Panc1 (cell line): ENCODE data around the gene BBS9.

Source experiments
- POLR2AphosphoS5 ChIP-seq: IDR thresholded peaks from 2 replicates; pipeline ENCODE4 v1.6.1; 2012; ENCODE audit warnings: mild to moderate bottlenecking, low read depth, low read length, moderate library complexity
- SIN3A ChIP-seq: IDR thresholded peaks from 2 replicates; pipeline ENCODE4 v1.6.1; 2012; ENCODE audit warnings: low read depth, mild to moderate bottlenecking, low read length, moderate library complexity, borderline replicate concordance; ENCODE audit not compliant: insufficient read depth
- TF ChIP-seq, protein P1 (sequence below): fragments of 450-650 bp; IDR thresholded peaks from 2 replicates; pipeline ENCODE4 v1.5.1; 2017; ENCODE audit warnings: mild to moderate bottlenecking
- TF ChIP-seq, protein P2 (sequence below), 2 experiments: IDR thresholded peaks; 2 replicates each; pipeline ENCODE4 v1.6.1; 2011 to 2012; ENCODE audit warnings: low read depth in 2 of 2, control low read depth in 1 of 2, low read length in 1 of 2, mild to moderate bottlenecking in 1 of 2, moderate library complexity in 1 of 2; ENCODE audit not compliant: insufficient read depth in 1 of 2

- TF ChIP-seq, protein P1, sequence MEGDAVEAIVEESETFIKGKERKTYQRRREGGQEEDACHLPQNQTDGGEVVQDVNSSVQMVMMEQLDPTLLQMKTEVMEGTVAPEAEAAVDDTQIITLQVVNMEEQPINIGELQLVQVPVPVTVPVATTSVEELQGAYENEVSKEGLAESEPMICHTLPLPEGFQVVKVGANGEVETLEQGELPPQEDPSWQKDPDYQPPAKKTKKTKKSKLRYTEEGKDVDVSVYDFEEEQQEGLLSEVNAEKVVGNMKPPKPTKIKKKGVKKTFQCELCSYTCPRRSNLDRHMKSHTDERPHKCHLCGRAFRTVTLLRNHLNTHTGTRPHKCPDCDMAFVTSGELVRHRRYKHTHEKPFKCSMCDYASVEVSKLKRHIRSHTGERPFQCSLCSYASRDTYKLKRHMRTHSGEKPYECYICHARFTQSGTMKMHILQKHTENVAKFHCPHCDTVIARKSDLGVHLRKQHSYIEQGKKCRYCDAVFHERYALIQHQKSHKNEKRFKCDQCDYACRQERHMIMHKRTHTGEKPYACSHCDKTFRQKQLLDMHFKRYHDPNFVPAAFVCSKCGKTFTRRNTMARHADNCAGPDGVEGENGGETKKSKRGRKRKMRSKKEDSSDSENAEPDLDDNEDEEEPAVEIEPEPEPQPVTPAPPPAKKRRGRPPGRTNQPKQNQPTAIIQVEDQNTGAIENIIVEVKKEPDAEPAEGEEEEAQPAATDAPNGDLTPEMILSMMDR = no peak
- TF ChIP-seq POLR2AphosphoS5 (no peak), SIN3A (no peak)
- TF ChIP-seq, protein P2, sequence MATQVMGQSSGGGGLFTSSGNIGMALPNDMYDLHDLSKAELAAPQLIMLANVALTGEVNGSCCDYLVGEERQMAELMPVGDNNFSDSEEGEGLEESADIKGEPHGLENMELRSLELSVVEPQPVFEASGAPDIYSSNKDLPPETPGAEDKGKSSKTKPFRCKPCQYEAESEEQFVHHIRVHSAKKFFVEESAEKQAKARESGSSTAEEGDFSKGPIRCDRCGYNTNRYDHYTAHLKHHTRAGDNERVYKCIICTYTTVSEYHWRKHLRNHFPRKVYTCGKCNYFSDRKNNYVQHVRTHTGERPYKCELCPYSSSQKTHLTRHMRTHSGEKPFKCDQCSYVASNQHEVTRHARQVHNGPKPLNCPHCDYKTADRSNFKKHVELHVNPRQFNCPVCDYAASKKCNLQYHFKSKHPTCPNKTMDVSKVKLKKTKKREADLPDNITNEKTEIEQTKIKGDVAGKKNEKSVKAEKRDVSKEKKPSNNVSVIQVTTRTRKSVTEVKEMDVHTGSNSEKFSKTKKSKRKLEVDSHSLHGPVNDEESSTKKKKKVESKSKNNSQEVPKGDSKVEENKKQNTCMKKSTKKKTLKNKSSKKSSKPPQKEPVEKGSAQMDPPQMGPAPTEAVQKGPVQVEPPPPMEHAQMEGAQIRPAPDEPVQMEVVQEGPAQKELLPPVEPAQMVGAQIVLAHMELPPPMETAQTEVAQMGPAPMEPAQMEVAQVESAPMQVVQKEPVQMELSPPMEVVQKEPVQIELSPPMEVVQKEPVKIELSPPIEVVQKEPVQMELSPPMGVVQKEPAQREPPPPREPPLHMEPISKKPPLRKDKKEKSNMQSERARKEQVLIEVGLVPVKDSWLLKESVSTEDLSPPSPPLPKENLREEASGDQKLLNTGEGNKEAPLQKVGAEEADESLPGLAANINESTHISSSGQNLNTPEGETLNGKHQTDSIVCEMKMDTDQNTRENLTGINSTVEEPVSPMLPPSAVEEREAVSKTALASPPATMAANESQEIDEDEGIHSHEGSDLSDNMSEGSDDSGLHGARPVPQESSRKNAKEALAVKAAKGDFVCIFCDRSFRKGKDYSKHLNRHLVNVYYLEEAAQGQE (IDR thresholded peaks at IDR 0.05; ENCODE audit: insufficient read depth in 1 of 2, low read depth in 2 of 2, low read length in 1 of 2) = no peak
Observed at GRCh38 chr7:33091641-33092191, 37.6 kb upstream of the BBS9 start.
